ENCODE measurements around the gene PPP1R37.

Gene PPP1R37

GRCh38 chr19:45136507-45137178, 43.7 kb downstream of the PPP1R37 start:
- ATAC-seq, result peak; percentile 14; the same call in 1 of the 3 replicates
- TF ChIP-seq ISL1 (CRISPR knock-in tag; IDR thresholded peaks at IDR 0.05) (no peak), ZNF8 (CRISPR knock-in tag; IDR thresholded peaks at IDR 0.05) (no peak), ZC3H10 (CRISPR knock-in tag; IDR thresholded peaks at IDR 0.05) (no peak), ZNF70 (CRISPR knock-in tag; IDR thresholded peaks at IDR 0.05) (no peak), ARNTL (CRISPR knock-in tag; IDR thresholded peaks at IDR 0.05; ENCODE audit: borderline replicate concordance, low read depth) (no peak), SNAI2 (CRISPR knock-in tag; IDR thresholded peaks at IDR 0.05) (no peak), BACH2 (CRISPR knock-in tag; IDR thresholded peaks at IDR 0.05; ENCODE audit: borderline replicate concordance) (no peak), GLIS3 (CRISPR knock-in tag; IDR thresholded peaks at IDR 0.05) (no peak), ESRRG (CRISPR knock-in tag; IDR thresholded peaks at IDR 0.05) (no peak), TSHZ2 (CRISPR knock-in tag; IDR thresholded peaks at IDR 0.05) (no peak), PPARA (CRISPR knock-in tag; IDR thresholded peaks at IDR 0.05; ENCODE audit: borderline replicate concordance) (no peak), OSR1 (CRISPR knock-in tag; IDR thresholded peaks at IDR 0.05) (no peak), TOX (CRISPR knock-in tag; IDR thresholded peaks at IDR 0.05; ENCODE audit: borderline replicate concordance) (no peak)
- TF ChIP-seq, protein P1, sequence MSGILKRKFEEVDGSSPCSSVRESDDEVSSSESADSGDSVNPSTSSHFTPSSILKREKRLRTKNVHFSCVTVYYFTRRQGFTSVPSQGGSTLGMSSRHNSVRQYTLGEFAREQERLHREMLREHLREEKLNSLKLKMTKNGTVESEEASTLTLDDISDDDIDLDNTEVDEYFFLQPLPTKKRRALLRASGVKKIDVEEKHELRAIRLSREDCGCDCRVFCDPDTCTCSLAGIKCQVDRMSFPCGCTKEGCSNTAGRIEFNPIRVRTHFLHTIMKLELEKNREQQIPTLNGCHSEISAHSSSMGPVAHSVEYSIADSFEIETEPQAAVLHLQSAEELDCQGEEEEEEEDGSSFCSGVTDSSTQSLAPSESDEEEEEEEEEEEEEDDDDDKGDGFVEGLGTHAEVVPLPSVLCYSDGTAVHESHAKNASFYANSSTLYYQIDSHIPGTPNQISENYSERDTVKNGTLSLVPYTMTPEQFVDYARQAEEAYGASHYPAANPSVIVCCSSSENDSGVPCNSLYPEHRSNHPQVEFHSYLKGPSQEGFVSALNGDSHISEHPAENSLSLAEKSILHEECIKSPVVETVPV (CRISPR knock-in tag; IDR thresholded peaks at IDR 0.05), result no peak

GRCh38 chr19:45137179-45137761, 44.3 kb downstream of the PPP1R37 start:
- ATAC-seq, result peak; percentile 29; the same call in 2 of the 3 replicates

DNA sequence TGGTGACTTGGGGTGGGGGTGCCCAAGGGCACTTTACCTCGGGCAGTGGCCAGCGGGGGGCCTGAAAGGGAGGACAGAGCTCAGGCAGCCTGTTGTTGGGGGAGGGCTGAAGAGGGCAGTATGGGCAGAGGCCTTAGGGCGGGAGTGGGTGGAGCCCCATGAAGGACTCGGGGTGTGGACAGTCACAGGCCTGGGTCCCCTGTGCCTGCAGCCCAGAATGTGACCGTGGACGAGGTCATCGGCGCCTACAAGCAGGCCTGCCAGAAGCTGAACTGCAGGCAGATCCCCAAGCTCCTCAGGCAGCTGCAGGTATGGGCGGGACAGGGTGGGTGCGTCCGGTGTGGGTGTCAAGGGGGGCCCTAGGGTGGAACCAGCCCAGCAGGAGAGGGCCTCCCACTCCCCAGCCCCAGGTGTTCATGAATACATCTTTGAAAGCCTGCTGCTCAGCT, 45.3 kb downstream of the PPP1R37 start:
- no peak for TF ChIP-seq ZNF565 (CRISPR knock-in tag; conservative IDR thresholded peaks at IDR 0.05; ENCODE audit: low read depth)
- no peak for TF ChIP-seq RARB (CRISPR knock-in tag; IDR thresholded peaks at IDR 0.05)
- no peak for TF ChIP-seq TCF4 (CRISPR knock-in tag; IDR thresholded peaks at IDR 0.05; ENCODE audit: borderline replicate concordance)
- no peak for TF ChIP-seq SNAI2 (CRISPR knock-in tag; IDR thresholded peaks at IDR 0.05)
- TF ChIP-seq CSDC2 (CRISPR knock-in tag; IDR thresholded peaks at IDR 0.05), result no peak
- no peak for TF ChIP-seq GLIS3 (CRISPR knock-in tag; IDR thresholded peaks at IDR 0.05)
- no peak for TF ChIP-seq ZFP3 (CRISPR knock-in tag; IDR thresholded peaks at IDR 0.05)
- no peak for TF ChIP-seq ESRRG (CRISPR knock-in tag; IDR thresholded peaks at IDR 0.05)
- ATAC-seq, result no peak

More at GRCh38 chr19:45137179-45137761, 44.3 kb downstream of the PPP1R37 start:
- TF ChIP-seq ISL1 (CRISPR knock-in tag; IDR thresholded peaks at IDR 0.05) (0 out of 2 replicates have a peak, but pooled peaks have one; percentile 28), POU6F1 (CRISPR knock-in tag; IDR thresholded peaks at IDR 0.05; ENCODE audit: borderline replicate concordance, low read depth) (no peak)

- ATAC-seq, result no peak
- TF ChIP-seq, protein P2, sequence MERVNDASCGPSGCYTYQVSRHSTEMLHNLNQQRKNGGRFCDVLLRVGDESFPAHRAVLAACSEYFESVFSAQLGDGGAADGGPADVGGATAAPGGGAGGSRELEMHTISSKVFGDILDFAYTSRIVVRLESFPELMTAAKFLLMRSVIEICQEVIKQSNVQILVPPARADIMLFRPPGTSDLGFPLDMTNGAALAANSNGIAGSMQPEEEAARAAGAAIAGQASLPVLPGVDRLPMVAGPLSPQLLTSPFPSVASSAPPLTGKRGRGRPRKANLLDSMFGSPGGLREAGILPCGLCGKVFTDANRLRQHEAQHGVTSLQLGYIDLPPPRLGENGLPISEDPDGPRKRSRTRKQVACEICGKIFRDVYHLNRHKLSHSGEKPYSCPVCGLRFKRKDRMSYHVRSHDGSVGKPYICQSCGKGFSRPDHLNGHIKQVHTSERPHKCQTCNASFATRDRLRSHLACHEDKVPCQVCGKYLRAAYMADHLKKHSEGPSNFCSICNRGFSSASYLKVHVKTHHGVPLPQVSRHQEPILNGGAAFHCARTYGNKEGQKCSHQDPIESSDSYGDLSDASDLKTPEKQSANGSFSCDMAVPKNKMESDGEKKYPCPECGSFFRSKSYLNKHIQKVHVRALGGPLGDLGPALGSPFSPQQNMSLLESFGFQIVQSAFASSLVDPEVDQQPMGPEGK (CRISPR knock-in tag; IDR thresholded peaks at IDR 0.05; ENCODE audit: borderline replicate concordance), result no peak
- no peak for TF ChIP-seq ISL1 (CRISPR knock-in tag; IDR thresholded peaks at IDR 0.05)
- no peak for TF ChIP-seq TSHZ2 (CRISPR knock-in tag; IDR thresholded peaks at IDR 0.05)
- no peak for TF ChIP-seq CREB5 (CRISPR knock-in tag; IDR thresholded peaks at IDR 0.05; ENCODE audit: low read depth)
Observed at GRCh38 chr19:45139286-45140143, 46.5 kb downstream of the PPP1R37 start.
